LNCaP clone FGC (cell line): ENCODE results near the gene FGF5.

Source experiments
- DNase-seq: peaks from one replicate; pipeline ENCODE4 v3.0.0-alpha.2; 2011; ENCODE audit warnings: low read depth
- H3K4me3 ChIP-seq: 2 replicates; pipeline ENCODE4 v1.5.1; 2011; ENCODE audit warnings: mild to moderate bottlenecking, low read depth, low read length, control low read depth
- TF ChIP-seq, protein P1 (sequence below): IDR thresholded peaks from 2 replicates; pipeline ENCODE4 v1.5.1; 2012; ENCODE audit warnings: mild to moderate bottlenecking; ENCODE audit not compliant: control insufficient read depth, insufficient read depth; ENCODE audit errors: extremely low read depth

FGF5 gene

DNA sequence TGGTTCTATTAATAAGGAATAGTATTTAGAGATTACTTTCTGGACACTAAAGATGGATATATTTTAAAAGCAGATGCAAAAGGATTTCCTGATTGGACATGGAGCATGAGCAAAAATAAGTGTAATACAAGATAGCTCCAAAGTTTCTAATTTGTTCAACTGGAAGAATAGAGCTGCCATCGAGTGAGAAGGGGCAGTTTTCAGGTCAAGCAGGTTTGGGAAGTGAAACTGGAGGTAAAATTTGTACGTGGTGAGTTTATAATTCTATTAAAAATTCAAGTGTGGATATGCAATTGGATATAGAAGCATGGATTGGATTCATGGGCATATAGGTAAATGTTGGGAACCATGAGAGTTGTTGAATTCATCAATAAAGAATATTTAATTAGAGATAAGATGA is 37.3 kb upstream of the FGF5 start:
- H3K4me3 ChIP-seq = no peak overlapping the region
- TF ChIP-seq, protein P1, sequence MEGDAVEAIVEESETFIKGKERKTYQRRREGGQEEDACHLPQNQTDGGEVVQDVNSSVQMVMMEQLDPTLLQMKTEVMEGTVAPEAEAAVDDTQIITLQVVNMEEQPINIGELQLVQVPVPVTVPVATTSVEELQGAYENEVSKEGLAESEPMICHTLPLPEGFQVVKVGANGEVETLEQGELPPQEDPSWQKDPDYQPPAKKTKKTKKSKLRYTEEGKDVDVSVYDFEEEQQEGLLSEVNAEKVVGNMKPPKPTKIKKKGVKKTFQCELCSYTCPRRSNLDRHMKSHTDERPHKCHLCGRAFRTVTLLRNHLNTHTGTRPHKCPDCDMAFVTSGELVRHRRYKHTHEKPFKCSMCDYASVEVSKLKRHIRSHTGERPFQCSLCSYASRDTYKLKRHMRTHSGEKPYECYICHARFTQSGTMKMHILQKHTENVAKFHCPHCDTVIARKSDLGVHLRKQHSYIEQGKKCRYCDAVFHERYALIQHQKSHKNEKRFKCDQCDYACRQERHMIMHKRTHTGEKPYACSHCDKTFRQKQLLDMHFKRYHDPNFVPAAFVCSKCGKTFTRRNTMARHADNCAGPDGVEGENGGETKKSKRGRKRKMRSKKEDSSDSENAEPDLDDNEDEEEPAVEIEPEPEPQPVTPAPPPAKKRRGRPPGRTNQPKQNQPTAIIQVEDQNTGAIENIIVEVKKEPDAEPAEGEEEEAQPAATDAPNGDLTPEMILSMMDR = no peak
- no peak for DNase-seq

DNA sequence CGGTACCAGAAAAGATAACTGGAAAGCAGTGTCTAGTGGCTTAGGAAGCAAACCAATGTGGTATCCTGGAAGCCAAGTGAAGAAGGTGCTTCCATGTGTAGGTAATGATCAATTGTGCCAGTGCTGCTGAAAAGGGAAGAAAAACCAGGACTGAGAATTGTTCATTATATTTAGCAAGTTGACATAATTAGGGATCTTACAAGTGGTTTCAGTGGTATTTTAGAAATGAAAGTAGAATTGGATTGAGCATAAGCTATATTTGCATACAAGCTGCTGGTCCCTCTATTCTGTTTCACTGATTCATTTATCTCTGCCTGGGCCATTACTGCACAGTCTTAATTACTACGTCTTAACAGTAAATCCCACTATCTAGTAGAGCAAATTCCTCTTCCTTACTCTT is 36.9 kb upstream of the FGF5 start:
- no peak for DNase-seq
- TF ChIP-seq, protein P1 = no peak
- no peak overlapping the region for H3K4me3 ChIP-seq

DNA sequence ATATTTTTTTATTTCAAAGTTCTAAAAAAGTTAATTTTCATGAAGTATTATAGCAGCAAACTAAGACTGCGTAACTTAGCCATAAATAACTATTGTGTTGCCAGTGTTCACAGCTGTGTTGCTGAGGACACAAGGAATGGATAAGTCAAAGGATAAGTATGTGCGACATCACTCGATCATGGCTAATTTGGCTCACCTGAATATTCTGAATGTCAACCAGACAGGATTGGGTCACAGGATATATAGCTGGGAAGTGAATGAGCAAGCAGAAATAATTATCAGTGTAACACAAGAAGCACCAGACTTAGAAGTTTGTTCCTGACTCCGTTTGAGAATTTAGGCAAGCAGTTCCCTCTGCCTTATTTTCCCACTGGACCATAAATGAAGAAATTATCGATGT is 35.3 kb upstream of the FGF5 start:
- TF ChIP-seq, protein P1 = no peak
- DNase-seq = no peak

DNA sequence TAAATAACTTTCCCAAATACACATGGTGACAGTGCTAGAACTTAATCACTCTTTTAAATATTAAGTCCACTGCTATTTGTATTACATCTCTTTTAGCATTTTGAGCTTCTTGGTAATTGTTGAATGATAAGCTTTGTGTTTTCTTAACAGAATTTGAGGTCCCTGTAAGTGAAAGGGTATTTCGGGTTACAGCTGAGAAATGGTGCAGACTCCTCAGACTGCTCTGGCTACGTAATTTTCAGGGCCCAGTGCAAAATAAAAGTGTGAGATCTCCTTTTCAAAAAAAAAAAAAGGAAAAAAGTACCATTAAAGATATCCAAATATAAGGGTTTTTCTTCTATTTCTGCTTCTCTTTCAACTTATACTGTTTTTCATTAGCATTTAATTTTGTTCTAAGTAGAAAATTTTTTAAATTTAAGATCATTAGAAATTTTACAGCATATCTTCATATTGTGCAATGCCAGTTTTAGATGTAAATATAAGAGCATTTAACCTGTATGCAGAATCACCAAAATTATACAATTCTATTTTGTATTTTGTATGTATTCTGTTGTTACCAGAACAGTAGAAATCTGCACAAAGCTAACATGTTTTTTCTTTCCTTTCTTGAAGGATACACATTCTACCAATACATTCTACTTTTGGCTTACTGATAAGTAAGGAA is 33.6 kb upstream of the FGF5 start:
- H3K4me3 ChIP-seq = no peak overlapping the region
- TF ChIP-seq, protein P1 = no peak
- DNase-seq = no peak

More for the DNA sequence above, 35.3 kb upstream of the FGF5 start:
- no peak overlapping the region for H3K4me3 ChIP-seq

DNA sequence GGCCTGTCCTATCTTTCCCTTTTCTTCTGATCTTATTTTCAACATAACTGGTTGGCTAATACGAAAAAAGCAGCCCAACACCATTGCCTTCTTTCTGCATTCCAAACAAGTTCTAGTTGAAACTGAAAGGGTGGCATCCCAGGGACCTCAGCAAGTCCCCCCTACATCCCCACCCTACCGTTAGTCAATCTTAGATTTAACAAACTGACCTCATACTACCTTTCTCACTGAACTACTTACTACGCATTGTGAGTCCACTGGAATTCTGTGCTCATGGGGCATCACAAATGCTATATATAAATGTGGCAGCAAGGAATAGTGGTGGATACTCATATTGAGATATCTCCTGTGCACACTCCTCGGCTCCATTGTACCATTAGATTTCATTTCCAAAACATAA is 33.1 kb upstream of the FGF5 start:
- H3K4me3 ChIP-seq = no peak overlapping the region
- no peak for DNase-seq
- TF ChIP-seq, protein P1 = no peak

DNA sequence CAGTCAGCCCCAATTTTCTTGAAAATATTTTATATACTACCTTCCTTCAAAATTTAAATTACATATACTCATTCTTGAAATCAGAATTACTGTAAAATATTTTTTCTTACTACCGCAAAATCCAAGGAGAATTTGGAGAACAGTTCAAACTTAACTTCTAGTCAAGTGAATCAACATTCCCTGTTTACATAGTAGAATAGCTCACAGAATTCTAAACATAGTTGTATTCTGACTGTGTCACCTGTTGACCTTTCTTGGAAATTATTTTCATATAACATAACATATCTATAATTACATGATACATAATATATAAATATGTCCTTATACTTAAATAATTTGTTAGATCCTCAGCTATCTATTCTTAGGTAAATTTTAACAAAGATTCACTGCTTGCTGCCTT is 31.0 kb upstream of the FGF5 start:
- no peak for DNase-seq
- TF ChIP-seq, protein P1 = no peak
- no peak overlapping the region for H3K4me3 ChIP-seq

DNA sequence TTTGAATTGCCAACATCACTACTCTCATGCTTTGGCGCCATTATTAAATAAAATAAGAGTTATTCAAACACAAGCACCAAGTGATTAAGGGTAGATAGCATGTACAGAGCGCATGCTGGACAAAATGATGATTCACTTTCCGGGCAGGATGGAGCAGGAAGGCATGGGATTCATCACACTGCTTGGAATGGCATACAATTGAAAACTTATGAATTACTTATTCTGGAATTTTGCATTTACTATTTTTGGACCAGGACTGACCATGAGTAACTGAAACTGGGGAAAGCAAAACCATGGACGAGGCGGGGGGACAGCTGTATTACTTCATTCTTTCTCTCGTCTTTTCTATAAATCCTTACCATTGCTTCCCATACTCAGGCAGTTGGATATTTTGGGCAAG is 28.5 kb upstream of the FGF5 start:
- DNase-seq = no peak
- no peak overlapping the region for H3K4me3 ChIP-seq
- TF ChIP-seq, protein P1 = no peak
